ENCODE results near the gene TRIM64C.
"Not testable (repeated sequence)": the region's sequence is repeated elsewhere in the genome, so short reads cannot be mapped to it uniquely, and the experiment has no call there.

Gene TRIM64C, protein sequence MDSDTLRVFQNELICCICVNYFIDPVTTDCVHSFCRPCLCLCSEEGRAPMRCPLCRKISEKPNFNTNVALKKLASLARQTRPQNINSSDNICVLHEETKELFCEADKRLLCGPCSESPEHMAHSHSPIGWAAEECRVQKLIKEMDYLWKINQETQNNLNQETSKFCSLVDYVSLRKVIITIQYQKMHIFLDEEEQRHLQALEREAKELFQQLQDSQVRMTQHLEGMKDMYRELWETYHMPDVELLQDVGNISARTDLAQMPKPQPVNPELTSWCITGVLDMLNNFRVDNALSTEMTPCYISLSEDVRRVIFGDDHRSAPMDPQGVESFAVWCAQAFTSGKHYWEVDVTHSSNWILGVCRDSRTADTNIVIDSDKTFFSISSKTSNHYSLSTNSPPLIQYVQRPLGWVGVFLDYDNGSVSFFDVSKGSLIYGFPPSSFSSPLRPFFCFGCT

DNA sequence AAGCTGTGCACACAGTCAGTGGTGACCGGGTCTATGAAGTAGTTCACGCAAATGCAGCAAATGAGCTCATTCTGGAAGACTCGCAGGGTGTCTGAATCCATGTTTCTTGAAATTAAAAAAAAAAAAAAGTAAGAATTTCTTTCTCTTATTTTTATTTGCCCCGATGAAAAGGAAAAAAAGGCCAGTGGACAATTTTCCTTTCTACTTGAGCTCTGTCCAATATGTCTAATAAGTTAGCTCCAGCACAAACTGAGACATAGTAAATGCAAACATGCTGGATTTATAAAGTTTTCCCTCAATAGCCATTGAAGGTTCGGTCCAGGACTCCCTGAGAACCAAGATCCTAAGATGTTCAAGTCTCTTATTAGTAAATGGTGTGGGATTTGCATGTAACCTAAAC, at the start of gene TRIM64C:
Gene TRIM64C (minus strand): TSS at position 101 of the 400 bp plus-strand sequence. CDS start 0 bp downstream, at position 101.
- DNase-seq (ENCODE audit: low spot score), result not testable (repeated sequence)

DNA sequence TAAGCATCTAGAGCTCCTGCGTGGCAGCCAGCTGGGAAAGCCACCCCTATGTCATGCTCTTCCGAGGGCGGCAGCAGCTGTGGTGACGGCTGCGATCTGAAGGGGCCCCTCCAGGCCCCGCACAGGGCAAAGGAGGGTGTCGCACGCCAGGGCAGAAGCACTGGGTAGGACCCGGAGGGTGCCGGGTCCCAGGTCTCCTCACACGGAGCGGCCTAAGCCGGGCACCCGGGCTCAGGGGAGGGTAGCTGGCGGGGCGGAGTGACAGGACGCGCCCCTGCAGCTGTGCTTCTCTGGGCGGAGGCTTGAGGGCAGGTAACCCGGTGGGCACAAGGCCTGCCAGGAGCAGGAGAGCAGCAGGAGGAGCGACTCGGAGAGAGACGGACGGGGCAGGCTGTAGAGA, 43.4 kb upstream of the TRIM64C start:
- not testable (repeated sequence) for DNase-seq (ENCODE audit: low spot score)

DNA sequence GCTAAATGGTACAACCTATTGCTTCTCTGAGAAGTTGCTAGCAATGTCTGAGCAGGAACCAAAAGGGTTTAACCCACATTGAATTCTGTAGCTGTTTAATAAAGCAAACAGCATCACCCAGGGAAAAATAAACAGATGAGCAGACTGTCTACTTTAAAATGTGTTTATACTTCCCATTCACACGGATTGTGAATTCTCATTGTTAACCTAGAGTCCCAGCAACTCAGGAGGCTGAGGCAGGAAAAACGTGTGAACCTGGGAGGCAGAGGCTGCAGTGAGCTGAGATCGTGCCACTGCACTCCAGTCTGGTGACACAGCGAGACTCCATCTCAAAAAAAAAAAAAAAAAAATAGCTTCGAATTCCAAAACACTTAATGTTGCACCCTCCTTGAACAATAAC, 11.0 kb upstream of the TRIM64C start:
- DNase-seq (ENCODE audit: low spot score), result not testable (repeated sequence)

DNA sequence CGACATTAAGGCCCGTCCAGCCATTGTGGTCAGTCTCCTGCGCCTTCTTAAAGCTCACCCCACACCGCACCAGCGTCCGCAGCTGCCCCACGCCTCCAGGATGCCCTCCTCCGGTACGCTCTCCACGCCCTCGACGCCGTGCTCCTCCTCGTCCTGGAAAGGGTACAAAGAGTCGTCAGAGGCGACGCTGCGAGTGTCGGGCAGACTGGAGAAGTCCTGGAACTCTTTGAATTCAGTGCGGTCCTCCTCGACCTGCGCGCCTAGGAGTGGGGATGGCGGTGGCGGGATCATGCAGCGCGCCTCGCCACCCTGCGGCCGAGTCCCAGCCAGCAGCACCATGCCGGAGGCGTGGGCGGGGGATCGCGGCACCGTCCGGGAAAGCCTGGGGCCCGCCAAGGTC, 9.1 kb downstream of the TRIM64C start:
- DNase-seq (ENCODE audit: low spot score), result not testable (repeated sequence)

DNA sequence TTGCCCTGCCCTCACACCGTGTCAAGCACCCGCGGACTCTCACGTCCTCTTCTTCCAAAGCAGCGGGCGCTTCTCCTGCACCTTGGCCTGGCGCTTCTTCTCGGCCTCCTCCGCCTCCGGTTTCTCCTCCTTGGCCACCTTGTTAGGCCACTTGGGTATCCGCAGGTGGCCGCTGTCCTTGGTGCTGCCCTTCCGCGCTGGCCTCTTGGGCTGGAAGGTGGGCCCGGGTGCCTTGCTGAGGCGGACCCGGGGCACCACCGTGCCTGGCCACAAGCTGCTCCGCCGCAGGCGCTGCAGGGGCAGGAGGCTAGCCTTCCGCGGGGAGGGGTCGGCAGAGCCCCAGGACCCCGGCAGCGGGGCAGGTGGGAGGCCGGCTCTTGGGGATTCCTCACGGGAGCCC, 10.7 kb downstream of the TRIM64C start:
- not testable (repeated sequence) for DNase-seq (ENCODE audit: low spot score)

DNA sequence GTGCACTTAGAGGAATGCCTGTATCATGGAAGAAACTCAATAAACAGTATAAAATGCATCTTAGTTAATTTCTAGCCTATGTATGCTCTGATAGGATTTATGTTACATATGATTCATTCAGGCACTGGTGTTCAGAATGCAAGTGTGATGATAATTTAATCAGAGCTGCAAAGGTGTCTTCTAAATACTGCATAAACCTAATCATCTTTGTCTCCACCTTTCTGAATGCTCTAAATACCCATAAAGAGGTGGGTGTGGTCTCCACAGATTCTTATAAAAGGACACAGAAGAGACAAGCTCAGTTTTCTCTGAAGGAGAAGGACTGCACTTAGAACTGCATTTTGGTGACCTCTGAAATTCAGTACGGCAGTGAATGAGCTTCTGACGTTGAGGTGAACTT, 30.4 kb downstream of the TRIM64C start, which contains the start of gene TRIM49B:
Gene TRIM49B (plus strand): TSS at position 301 of the 400 bp plus-strand sequence. CDS start 2,777 bp downstream, outside the sequence.
- not testable (repeated sequence) for DNase-seq (ENCODE audit: low spot score)

Measured in pons (tissue), 1 donor.